Measurements from ENCODE around the gene CHRNA7.
"Not testable (repeated sequence)": the region's sequence is repeated elsewhere in the genome, so short reads cannot be mapped to it uniquely, and the experiment has no call there.

Gene CHRNA7

DNA sequence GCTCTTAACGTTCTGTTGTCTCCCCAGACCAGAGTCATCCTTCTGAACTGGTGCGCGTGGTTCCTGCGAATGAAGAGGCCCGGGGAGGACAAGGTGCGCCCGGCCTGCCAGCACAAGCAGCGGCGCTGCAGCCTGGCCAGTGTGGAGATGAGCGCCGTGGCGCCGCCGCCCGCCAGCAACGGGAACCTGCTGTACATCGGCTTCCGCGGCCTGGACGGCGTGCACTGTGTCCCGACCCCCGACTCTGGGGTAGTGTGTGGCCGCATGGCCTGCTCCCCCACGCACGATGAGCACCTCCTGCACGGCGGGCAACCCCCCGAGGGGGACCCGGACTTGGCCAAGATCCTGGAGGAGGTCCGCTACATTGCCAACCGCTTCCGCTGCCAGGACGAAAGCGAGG lies 137.6 kb downstream of the CHRNA7 start:
- DNase-seq (ENCODE audit: low read depth in 1 of 2, low spot score in 1 of 2): not testable (repeated sequence)

DNA sequence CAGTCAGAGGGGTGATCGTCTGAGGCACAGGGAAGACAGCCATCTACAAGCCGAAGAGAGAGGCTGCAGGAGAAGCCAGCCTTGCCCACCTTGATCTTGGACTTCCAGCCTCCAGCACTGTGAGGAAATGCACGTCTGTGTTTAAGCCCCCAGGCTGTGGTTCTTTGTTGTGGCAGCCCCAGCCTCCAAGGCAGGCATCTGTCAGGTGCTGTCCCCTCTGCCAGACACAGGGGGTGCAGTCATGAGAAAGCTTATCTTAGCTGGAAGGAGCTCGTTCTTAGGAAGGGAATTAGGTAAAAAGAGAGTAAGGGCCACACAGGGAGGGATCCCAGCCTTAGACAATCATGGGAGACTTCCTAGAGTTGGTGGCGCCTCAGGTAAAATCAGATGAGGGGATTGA lies 150.3 kb downstream of the CHRNA7 start:
- not testable (repeated sequence) for DNase-seq (ENCODE audit: low read depth in 1 of 2, low spot score in 1 of 2)

DNA sequence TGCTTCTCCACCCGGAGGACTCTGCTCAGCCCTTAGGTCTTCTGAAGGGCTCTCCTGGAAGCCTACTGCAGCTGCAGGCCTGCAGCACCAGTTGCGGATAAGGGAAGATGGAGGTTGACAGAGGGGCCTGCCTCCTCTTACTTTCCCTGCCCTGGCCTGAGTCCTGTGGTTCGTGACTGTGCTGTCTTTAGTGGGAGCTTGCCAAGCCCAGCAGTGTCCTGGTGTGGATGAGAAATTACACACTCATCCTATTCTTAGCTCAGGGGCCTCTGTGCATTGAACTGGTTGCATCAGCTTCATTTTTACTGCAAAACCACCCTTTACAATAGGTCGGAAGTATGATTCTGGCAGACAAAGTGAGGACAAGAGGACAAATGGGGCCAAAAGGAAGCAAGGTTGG lies 163.5 kb downstream of the CHRNA7 start:
- not testable (repeated sequence) for DNase-seq (ENCODE audit: low read depth in 1 of 2, low spot score in 1 of 2)

DNA sequence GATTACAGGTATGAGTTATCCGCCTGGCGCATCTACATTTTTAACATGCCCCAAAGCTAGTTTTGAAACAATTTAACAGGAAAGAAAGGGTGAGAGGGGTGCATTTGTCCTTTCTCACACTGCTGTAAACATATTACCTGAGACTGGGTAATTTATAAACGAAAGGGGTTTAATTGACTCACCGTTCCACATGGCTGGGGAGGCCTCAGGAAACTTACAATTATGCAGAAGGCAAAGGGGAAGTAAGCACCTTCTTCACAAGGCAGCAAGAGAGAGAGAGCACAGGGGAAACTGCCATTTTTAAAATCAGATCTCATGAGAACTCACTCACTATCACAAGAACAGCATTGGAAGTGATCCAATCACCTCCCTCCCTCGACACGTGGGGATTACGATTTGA lies 165.9 kb downstream of the CHRNA7 start:
- DNase-seq (ENCODE audit: low read depth in 1 of 2, low spot score in 1 of 2): not testable (repeated sequence)

DNA sequence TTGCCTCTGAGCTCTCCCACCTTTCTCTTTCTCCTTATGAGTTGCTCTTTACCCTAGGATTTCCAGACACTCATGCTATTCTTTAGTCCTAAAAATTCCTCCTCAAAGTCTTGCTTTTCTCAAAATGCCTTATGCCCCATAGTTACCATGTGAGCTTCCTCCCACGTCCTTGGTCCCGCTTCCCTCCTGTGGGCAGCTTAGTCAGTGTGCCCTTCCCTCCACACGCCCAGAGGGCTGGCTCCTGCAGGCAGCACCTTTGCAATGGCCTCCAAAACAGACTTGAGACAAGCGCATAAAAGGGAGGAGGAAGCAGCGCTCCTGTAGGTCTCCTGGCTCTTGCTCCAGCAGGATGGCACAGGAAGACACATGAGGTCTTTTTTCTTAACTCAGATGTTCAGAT lies 168.6 kb downstream of the CHRNA7 start:
- not testable (repeated sequence) for DNase-seq (ENCODE audit: low read depth in 1 of 2, low spot score in 1 of 2)

DNA sequence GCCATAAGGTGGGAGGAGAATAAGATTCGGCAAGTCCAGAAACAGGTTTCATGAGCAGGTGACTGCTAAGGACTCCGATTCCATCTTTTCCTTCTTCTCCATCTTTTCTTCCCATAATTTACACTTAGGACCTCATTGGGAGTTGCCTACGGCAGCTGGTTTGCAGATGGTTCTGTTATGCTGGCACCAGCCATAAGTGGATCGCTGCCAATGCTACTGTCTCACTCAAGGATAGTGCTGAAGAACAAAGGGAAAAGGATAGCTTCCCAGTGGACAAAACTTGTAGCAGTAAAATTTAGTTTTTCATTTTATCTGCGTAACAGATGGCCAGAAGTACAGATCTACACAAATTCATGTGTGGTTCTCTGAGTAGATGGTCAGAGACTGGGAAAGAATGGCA lies 178.8 kb downstream of the CHRNA7 start:
- not testable (repeated sequence) for DNase-seq (ENCODE audit: low read depth in 1 of 2, low spot score in 1 of 2)

DNA sequence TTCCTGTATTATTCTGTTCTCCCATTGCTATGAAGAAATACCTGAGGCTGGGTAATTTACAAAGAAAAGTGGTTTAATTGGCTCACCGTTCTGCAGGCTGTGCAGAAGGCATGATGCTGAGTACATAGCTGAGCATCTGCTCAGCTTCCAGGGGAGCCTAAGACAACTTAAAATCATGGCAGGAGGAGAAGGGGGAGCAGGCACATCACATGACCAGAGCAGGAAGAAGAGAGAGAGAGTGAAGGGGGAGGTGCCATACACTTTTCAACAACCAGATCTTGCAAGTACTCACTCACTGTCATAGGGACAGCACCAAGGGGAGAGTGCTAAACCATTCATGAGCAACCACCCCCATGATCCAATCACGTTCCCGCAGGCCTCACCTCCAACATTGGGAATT lies 188.4 kb downstream of the CHRNA7 start:
- DNase-seq (ENCODE audit: low read depth in 1 of 2, low spot score in 1 of 2): no peak

Measured in activated T-helper 1 cell treated with anti-CD3 and anti-CD28 coated beads, Interleukin-2, amount 50 U/mL, for 16 hours (primary cell).